PC-9 (cell line): Measurements from ENCODE around the gene KRTAP10-1.

Experiments used
- EZH2 ChIP-seq: fragments of 200-600 bp; sonication (generic); IDR thresholded peaks from 2 replicates; pipeline ENCODE4 v1.8.0; 2017; ENCODE audit warnings: antibody characterized with exemption, low read depth
- TF ChIP-seq, protein P1 (sequence below): fragments of 200-600 bp; sonication (generic); conservative IDR thresholded peaks from 2 replicates; pipeline ENCODE4 v1.6.1; 2017; ENCODE audit warnings: mixed run types, antibody characterized with exemption, mild to moderate bottlenecking, moderate library complexity

- TF ChIP-seq, protein P1, sequence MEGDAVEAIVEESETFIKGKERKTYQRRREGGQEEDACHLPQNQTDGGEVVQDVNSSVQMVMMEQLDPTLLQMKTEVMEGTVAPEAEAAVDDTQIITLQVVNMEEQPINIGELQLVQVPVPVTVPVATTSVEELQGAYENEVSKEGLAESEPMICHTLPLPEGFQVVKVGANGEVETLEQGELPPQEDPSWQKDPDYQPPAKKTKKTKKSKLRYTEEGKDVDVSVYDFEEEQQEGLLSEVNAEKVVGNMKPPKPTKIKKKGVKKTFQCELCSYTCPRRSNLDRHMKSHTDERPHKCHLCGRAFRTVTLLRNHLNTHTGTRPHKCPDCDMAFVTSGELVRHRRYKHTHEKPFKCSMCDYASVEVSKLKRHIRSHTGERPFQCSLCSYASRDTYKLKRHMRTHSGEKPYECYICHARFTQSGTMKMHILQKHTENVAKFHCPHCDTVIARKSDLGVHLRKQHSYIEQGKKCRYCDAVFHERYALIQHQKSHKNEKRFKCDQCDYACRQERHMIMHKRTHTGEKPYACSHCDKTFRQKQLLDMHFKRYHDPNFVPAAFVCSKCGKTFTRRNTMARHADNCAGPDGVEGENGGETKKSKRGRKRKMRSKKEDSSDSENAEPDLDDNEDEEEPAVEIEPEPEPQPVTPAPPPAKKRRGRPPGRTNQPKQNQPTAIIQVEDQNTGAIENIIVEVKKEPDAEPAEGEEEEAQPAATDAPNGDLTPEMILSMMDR = no peak
- no peak for TF ChIP-seq EZH2
Observed at GRCh38 chr21:44571844-44572782, 32.1 kb upstream of the KRTAP10-1 start.
